Smooth muscle cell (in vitro differentiated cells): ENCODE measurements around the gene BTN3A1. TPM values are rescaled to one million over a fixed set of nuclear protein-coding genes. Genes with fewer than 3 reads are reported as not detected.

ENCODE experiments used
- DNase-seq: peaks from one replicate; lab custom pipeline; 2025; ENCODE audit not compliant: unreplicated experiment; lab: John Stamatoyannopoulos, UW
- H2AFZ ChIP-seq: fragments of 200-600 bp; sonication (generic); 2 replicates; pipeline ENCODE4 v1.6.0; 2016; ENCODE audit warnings: antibody characterized with exemption, low read depth, mild to moderate bottlenecking
- H3F3A ChIP-seq: fragments of 200-600 bp; sonication (generic); 2 replicates; pipeline ENCODE4 v1.6.0; 2017; ENCODE audit warnings: antibody characterized with exemption, low read depth
- H3K27ac ChIP-seq: fragments of 200-600 bp; sonication (generic); 2 replicates; pipeline ENCODE4 v1.5.1; 2016; ENCODE audit warnings: low read depth, mild to moderate bottlenecking
- H3K27me3 ChIP-seq: fragments of 200-600 bp; sonication (generic); 2 replicates; pipeline ENCODE4 v1.6.1; 2016; ENCODE audit warnings: low read depth, mild to moderate bottlenecking
- H3K36me3 ChIP-seq: fragments of 200-600 bp; sonication (generic); 2 replicates; pipeline ENCODE4 v1.5.1; 2016; ENCODE audit warnings: low read depth
- H3K4me1 ChIP-seq: fragments of 200-600 bp; sonication (generic); 2 replicates; pipeline ENCODE4 v1.5.1; 2016; ENCODE audit warnings: low read depth
- H3K4me2 ChIP-seq: fragments of 200-600 bp; sonication (generic); 2 replicates; pipeline ENCODE4 v1.6.0; 2016; ENCODE audit warnings: mild to moderate bottlenecking
- H3K4me3 ChIP-seq: fragments of 200-600 bp; sonication (generic); 2 replicates; pipeline ENCODE4 v1.5.1; 2016; ENCODE audit warnings: mild to moderate bottlenecking
- H3K79me2 ChIP-seq: fragments of 200-600 bp; sonication (generic); 2 replicates; pipeline ENCODE4 v1.6.0; 2016; ENCODE audit warnings: low read depth, mild to moderate bottlenecking
- H3K9ac ChIP-seq: fragments of 200-600 bp; sonication (generic); 2 replicates; pipeline ENCODE4 v1.6.0; 2016; ENCODE audit warnings: low read depth
- H3K9me3 ChIP-seq: fragments of 200-600 bp; sonication (generic); replicated peaks from 2 replicates; pipeline ENCODE4 v1.5.1; 2016; ENCODE audit warnings: low read depth
- H4K20me1 ChIP-seq: fragments of 200-600 bp; sonication (generic); 2 replicates; pipeline ENCODE4 v1.6.0; 2016; ENCODE audit warnings: low read depth
- WGBS: methylation state at CpG from one replicate; pipeline ENCODE4 v1.1.7; 2016; ENCODE audit warnings: low lambda C conversion rate; 5-methylcytosine and 5-hydroxymethylcytosine counted together
- polyA plus RNA-seq: library from polyadenylated mRNA; unstranded; fragments of >200 nt; fragmentation: Nextera tagmentation; extraction: Ambion mirVana; gene quantifications from 2 replicates; pipeline ENCODE4 v1.2.1, GENCODE V29; 2016
- total RNA-seq: library from RNA; depleted of rRNA; stranded (reverse); fragments of >200 nt; gene quantifications from 2 replicates; pipeline ENCODE4 v1.2.3, GENCODE V29; 2014
- TF ChIP-seq, protein P1 (sequence below): fragments of 200-600 bp; sonication (generic); IDR thresholded peaks from 2 replicates; pipeline ENCODE4 v1.5.1; 2017; ENCODE audit warnings: borderline replicate concordance, mild to moderate bottlenecking, antibody characterized with exemption; ENCODE audit not compliant: insufficient read depth, poor library complexity, severe bottlenecking

BTN3A1 gene
- total and polyA plus RNA-seq, 2 experiments from 2014 or later = 13.5 to 19.1 TPM

DNA sequence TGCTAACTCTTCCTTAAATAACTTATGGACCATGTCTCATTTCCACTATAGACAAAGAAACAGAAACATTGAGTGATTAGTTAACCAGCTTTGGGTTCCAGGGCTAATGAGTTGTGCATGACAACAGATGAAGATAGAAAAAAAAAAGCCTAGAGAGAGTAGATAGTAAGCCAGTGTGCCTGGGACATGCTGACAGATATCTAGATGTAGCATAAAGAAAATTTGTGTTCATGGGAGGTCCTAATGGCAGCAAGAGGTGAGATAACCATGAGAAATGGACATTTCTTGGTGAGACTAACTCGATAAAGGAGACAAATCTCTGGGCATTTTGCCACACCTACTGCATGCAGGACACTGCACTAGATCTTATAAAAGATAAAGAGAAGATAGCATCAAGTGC is 35.5 kb downstream of the BTN3A1 start:
- Histone ChIP-seq H3K27me3 (no peaks in the 10 kb centered on the region), H3K9ac (no peak overlapping the region), H3K79me2 (no peaks in the 10 kb centered on the region), H3K4me3 (no peak overlapping the region), H2AFZ (no peak overlapping the region), H4K20me1 (no peaks in the 10 kb centered on the region), H3F3A (no peaks in the 10 kb centered on the region), H3K36me3 (no peaks in the 10 kb centered on the region), H3K4me2 (no peak overlapping the region), H3K27ac (no peak overlapping the region), H3K9me3 (no peaks in the 10 kb centered on the region), H3K4me1 (no peaks in the 10 kb centered on the region)
- WGBS = 95% methylated on average over 1 of the region's 1 CpG
- TF ChIP-seq, protein P1, sequence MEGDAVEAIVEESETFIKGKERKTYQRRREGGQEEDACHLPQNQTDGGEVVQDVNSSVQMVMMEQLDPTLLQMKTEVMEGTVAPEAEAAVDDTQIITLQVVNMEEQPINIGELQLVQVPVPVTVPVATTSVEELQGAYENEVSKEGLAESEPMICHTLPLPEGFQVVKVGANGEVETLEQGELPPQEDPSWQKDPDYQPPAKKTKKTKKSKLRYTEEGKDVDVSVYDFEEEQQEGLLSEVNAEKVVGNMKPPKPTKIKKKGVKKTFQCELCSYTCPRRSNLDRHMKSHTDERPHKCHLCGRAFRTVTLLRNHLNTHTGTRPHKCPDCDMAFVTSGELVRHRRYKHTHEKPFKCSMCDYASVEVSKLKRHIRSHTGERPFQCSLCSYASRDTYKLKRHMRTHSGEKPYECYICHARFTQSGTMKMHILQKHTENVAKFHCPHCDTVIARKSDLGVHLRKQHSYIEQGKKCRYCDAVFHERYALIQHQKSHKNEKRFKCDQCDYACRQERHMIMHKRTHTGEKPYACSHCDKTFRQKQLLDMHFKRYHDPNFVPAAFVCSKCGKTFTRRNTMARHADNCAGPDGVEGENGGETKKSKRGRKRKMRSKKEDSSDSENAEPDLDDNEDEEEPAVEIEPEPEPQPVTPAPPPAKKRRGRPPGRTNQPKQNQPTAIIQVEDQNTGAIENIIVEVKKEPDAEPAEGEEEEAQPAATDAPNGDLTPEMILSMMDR = no peak
- no peak for DNase-seq

DNA sequence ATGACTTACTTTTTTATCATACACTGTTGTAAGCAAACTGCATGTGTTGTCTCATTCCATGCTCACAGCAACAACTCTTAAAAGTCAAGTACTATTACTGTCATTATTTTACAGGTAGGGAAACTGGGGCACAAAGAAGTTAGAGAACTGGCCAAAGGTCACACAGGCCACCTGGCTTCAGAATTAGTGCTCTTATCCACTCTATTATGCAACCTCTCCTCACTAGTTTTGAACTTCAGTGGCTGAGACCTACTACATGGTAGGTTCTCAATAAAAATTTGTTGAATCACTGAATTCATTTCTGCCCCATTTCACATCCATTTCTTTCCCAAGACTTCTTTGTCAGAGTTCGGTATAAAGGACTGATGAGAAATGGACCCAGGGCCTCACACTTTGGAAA is 35.9 kb downstream of the BTN3A1 start:
- H2AFZ ChIP-seq = no peak overlapping the region
- H3K36me3 ChIP-seq = no peaks in the 10 kb centered on the region
- DNase-seq = no peak
- no peak overlapping the region for H3K4me3 ChIP-seq
- H3K4me2 ChIP-seq = no peak overlapping the region
- no peak overlapping the region for H3K27ac ChIP-seq
- no peaks in the 10 kb centered on the region for H3F3A ChIP-seq
- H3K79me2 ChIP-seq = no peaks in the 10 kb centered on the region
- no peaks in the 10 kb centered on the region for H3K4me1 ChIP-seq
- H3K27me3 ChIP-seq = no peaks in the 10 kb centered on the region
- H3K9me3 ChIP-seq = no peaks in the 10 kb centered on the region
- TF ChIP-seq, protein P1 = no peak
- H3K9ac ChIP-seq = no peak overlapping the region
- no peaks in the 10 kb centered on the region for H4K20me1 ChIP-seq
- 100% methylated on average over 1 of the region's 1 CpG for WGBS

DNA sequence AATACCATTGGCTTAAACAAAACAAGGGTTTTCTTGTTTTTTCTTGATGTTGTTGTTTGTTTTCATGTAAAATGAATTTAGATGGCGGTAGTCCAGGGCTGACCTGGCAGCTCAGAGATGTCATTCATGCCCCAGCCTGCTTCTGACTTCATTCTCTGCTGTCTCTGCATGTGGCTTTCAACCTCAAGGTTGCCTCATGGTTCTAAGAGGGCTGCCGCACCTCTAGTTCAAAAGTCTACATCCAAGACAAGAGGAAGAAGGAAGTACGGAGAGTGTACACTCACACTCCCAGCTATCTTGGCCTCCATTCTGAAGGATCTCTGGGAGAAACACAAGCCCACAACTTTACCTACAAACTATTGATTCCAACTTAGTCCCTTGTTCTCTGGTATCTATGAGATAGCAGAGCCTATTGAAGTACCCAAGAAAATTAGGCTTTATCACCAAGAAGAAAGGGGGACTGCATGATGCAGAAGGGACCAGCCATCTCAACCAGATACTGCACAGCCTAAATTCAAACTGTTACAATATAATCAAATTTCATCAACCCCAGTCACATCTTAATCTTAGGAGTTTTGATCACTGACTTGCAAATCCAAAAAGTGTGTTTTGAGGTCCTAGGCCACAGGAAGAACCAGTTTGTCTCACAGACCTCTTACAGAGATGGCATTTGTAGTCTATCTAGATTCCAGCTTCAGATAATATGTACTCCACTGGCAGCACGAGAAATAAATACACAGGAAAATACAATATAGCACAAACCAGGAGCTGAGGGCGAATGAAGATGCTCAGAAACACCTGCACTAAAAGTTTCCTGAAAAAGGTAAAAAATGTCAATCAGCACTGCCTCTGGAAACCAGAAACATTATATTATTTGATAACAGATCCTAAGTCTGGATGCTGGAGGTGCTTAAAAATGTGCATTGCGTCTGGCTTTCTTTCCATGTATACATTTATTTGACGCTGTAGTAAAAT is 37.4 kb downstream of the BTN3A1 start:
- no peaks in the 10 kb centered on the region for H4K20me1 ChIP-seq
- no peak overlapping the region for H3K27ac ChIP-seq
- TF ChIP-seq, protein P1 = no peak
- no peaks in the 10 kb centered on the region for H3F3A ChIP-seq
- peak overlapping the region; percentile 84 for H3K4me2 ChIP-seq
- peak overlapping the region; percentile 93 for H2AFZ ChIP-seq
- H3K4me1 ChIP-seq = no peaks in the 10 kb centered on the region
- H3K9me3 ChIP-seq = no peaks in the 10 kb centered on the region
- WGBS = 91% methylated on average over 7 of the region's 7 CpGs
- no peak overlapping the region for H3K9ac ChIP-seq
- H3K4me3 ChIP-seq = peak overlapping the region; percentile 67
- no peaks in the 10 kb centered on the region for H3K79me2 ChIP-seq
- no peaks in the 10 kb centered on the region for H3K27me3 ChIP-seq
- no peak for DNase-seq
- no peaks in the 10 kb centered on the region for H3K36me3 ChIP-seq
